HepG2 (cell line): ENCODE measurements around the gene COX6B1. TPM values are rescaled to one million over a fixed set of nuclear protein-coding genes. Genes with fewer than 3 reads are reported as not detected.

Source experiments
- ATAC-seq: fragments of 200-7000 bp; cut with Tn5 transposase; 3 replicates; pipeline ENCODE4 v1.9.1; 2020; ENCODE audit warnings: mild to moderate bottlenecking, moderate library complexity
- BruUV-seq: library from RNA; stranded (reverse); fragments of 400-500 nt; replicated peaks from 2 replicates; lab custom pipeline; 2021; lab: Mats Ljungman, UMichigan
- CTCF ChIA-PET: fragments of 300-600 bp; formaldehyde crosslinking; extraction: SDS; loops from one replicate; lab custom pipeline; 2021; ENCODE audit warnings: low total read pairs, inconsistent platforms, low intra/inter-chr PET ratio; lab: Yijun Ruan, JAX
- POLR2A ChIA-PET: fragments of 350-600 bp; sonication (Branson Sonifier 250); formaldehyde crosslinking; loops from one replicate; lab custom pipeline; 2020; ENCODE audit warnings: antibody characterized with exemption, inconsistent platforms; lab: Yijun Ruan, JAX
- DNase-seq: peaks from one replicate; pipeline ENCODE4 v3.0.0-alpha.2; 2015; ENCODE audit warnings: low spot score
- FAIRE-seq: peaks from 3 replicates; lab custom pipeline; 2011; peaks lifted over from hg19 to GRCh38; lab: Jason Lieb, UNC
- H2AFZ ChIP-seq: one replicate; pipeline ENCODE4 v1.6.1; 2011; ENCODE audit warnings: low read length, inconsistent platforms
- H3K27ac ChIP-seq: fragments of 300-600 bp; 3 replicates; pipeline ENCODE4 v1.8.0; 2011; ENCODE audit warnings: mixed run types, mild to moderate bottlenecking, mixed read lengths, low read length, inconsistent platforms; ENCODE audit not compliant: insufficient read depth; ENCODE audit errors: extremely low read length
- H3K27me3 ChIP-seq, 2 experiments: fragments of 200-600 bp in 1 of 2; 2 replicates in 1 of 2; 3 replicates in 1 of 2; pipeline versions ENCODE4 v1.6.0 to v1.8.0; 2011; ENCODE audit warnings: low read length in 2 of 2, mild to moderate bottlenecking in 2 of 2, moderate library complexity in 2 of 2, inconsistent platforms in 1 of 2; ENCODE audit not compliant: insufficient read depth in 2 of 2, control insufficient read depth in 1 of 2
- H3K36me3 ChIP-seq, 2 experiments: fragments of 200-600 bp in 1 of 2; replicated peaks in 1 of 2; 2 replicates in 1 of 2; 3 replicates in 1 of 2; pipeline versions ENCODE4 v1.5.1 to v1.8.0; 2011; ENCODE audit warnings: low read length in 2 of 2, inconsistent platforms in 1 of 2; ENCODE audit not compliant: insufficient read depth in 2 of 2, control insufficient read depth in 1 of 2
- H3K4me1 ChIP-seq: 2 replicates; pipeline ENCODE4 v1.5.1; 2012; ENCODE audit warnings: low read length, inconsistent platforms; ENCODE audit not compliant: insufficient read depth
- H3K4me2 ChIP-seq: 2 replicates; pipeline ENCODE4 v1.6.0; 2011; ENCODE audit warnings: low read depth, low read length, inconsistent platforms
- H3K4me3 ChIP-seq, 3 experiments: fragments of 200-600 bp in 1 of 3; sonication (generic), shearing (Covaris generic) in 1 of 3; replicated peaks in 1 of 3; 2 replicates each; pipeline ENCODE4 v1.5.1; 2011 to 2016; ENCODE audit warnings: low read length in 3 of 3, inconsistent platforms in 2 of 3, low read depth in 2 of 3, mild to moderate bottlenecking in 2 of 3, control low read depth in 1 of 3, mixed read lengths in 1 of 3; ENCODE audit not compliant: insufficient read depth in 1 of 3
- H3K79me2 ChIP-seq: one replicate; pipeline ENCODE4 v1.6.1; 2011; ENCODE audit warnings: low read length, inconsistent platforms; ENCODE audit not compliant: insufficient read depth
- H3K9ac ChIP-seq: 2 replicates; pipeline ENCODE4 v1.6.0; 2011; ENCODE audit warnings: mild to moderate bottlenecking, low read depth, low read length, inconsistent platforms; ENCODE audit not compliant: insufficient read depth
- H3K9me3 ChIP-seq: 2 replicates; pipeline ENCODE4 v1.5.1; 2012; ENCODE audit warnings: mild to moderate bottlenecking, low read length
- H4K20me1 ChIP-seq: 2 replicates; pipeline ENCODE4 v1.6.0; 2011; ENCODE audit warnings: inconsistent platforms, mild to moderate bottlenecking, low read length, moderate library complexity; ENCODE audit not compliant: insufficient read depth
- ATF4 ChIP-seq, 2 experiments: fragments of 450-650 bp in 1 of 2; sonication (generic) in 1 of 2; formaldehyde crosslinking; IDR thresholded peaks; 2 replicates each; pipeline versions ENCODE4 v1.5.0 to v1.8.0; 2020 to 2022; ENCODE audit warnings: mild to moderate bottlenecking in 1 of 2, missing genetic modification reagents in 1 of 2
- FOXP4 ChIP-seq: sonication (generic); formaldehyde crosslinking; IDR thresholded peaks from 2 replicates; pipeline ENCODE4 v1.4.0; 2020; ENCODE audit warnings: missing genetic modification reagents
- HOMEZ ChIP-seq: IDR thresholded peaks from 2 replicates; pipeline ENCODE4 v1.6.1; 2016; ENCODE audit warnings: low read depth
- KDM1A ChIP-seq: IDR thresholded peaks from 2 replicates; pipeline ENCODE4 v1.6.1; 2016; ENCODE audit warnings: missing compliant biosample characterization
- MAFF ChIP-seq: IDR thresholded peaks from 2 replicates; pipeline ENCODE4 v1.6.1; 2011; ENCODE audit warnings: low read depth, low read length, improper control_type of control experiment
- SNAI1 ChIP-seq: sonication (generic); formaldehyde crosslinking; IDR thresholded peaks from 2 replicates; pipeline ENCODE4 v1.5.0; 2020; ENCODE audit warnings: mild to moderate bottlenecking, missing genetic modification reagents, borderline replicate concordance
- ZEB1 ChIP-seq: IDR thresholded peaks from 2 replicates; pipeline ENCODE4 v1.6.1; 2012; ENCODE audit warnings: mild to moderate bottlenecking, low read depth, inconsistent platforms; ENCODE audit not compliant: insufficient replicate concordance
- ZNF225 ChIP-seq: sonication (generic); formaldehyde crosslinking; IDR thresholded peaks from 2 replicates; pipeline ENCODE4 v1.4.0; 2020; ENCODE audit warnings: mild to moderate bottlenecking, missing genetic modification reagents
- ZNF281 ChIP-seq: sonication (generic); formaldehyde crosslinking; IDR thresholded peaks from 2 replicates; pipeline ENCODE4 v1.4.0; 2020; ENCODE audit warnings: missing genetic modification reagents, borderline replicate concordance
- ZNF3 ChIP-seq: IDR thresholded peaks from 2 replicates; pipeline ENCODE4 v1.7.0; 2017; ENCODE audit warnings: inconsistent platforms
- ZNF501 ChIP-seq: sonication (generic); formaldehyde crosslinking; IDR thresholded peaks from 2 replicates; pipeline ENCODE4 v1.5.1; 2020; ENCODE audit warnings: mild to moderate bottlenecking, moderate library complexity, missing genetic modification reagents
- ZNF567 ChIP-seq: sonication (generic); formaldehyde crosslinking; IDR thresholded peaks from 2 replicates; pipeline ENCODE4 v1.8.1; 2023; ENCODE audit warnings: mild to moderate bottlenecking, missing genetic modification reagents, borderline replicate concordance
- ZNF607 ChIP-seq: sonication (generic); formaldehyde crosslinking; IDR thresholded peaks from 2 replicates; pipeline ENCODE4 v1.5.1; 2020; ENCODE audit warnings: missing genetic modification reagents, mild to moderate bottlenecking, borderline replicate concordance
- WGBS: methylation state at CpG from one replicate; pipeline ENCODE4 v1.1.6; 2017; ENCODE audit warnings: low lambda C conversion rate; 5-methylcytosine and 5-hydroxymethylcytosine counted together
- in situ Hi-C: cut with HindIII; loops from 2 replicates; pipeline ENCODE4 v1.10.0; 2017; ENCODE audit warnings: low pct_unique_long_range_greater_than_20kb; ENCODE audit not compliant: extremely low pct_ligation_motif_present
- intact Hi-C: fragments of 100-400 bp; cut with micrococcal nuclease; formaldehyde crosslinking; loops from one replicate; pipeline ENCODE4 v1.10.0; 2022; ENCODE audit not compliant: unreplicated experiment
- polyA plus RNA-seq, 8 experiments: library from polyadenylated mRNA; depleted of rRNA in 3 of 8; stranded (reverse) in 7 of 8; unstranded in 1 of 8; fragments of >200 nt; fragmentation: Illumina TruSeq in 4 of 8; extraction: Trizol in 4 of 8; gene quantifications; 2 replicates each; pipeline versions ENCODE4 v1.2.1 to v1.2.3, GENCODE V29; 2011 to 2016; ENCODE audit warnings: low read depth in 4 of 8, missing spikeins in 1 of 8, mixed read lengths in 1 of 8; ENCODE audit not compliant: insufficient read depth in 1 of 8
- total RNA-seq, 5 experiments: library from RNA; depleted of rRNA; stranded (reverse); fragments of >200 nt; fragmentation: Illumina TruSeq; extraction: Trizol; gene quantifications; 2 replicates each; pipeline ENCODE4 v1.2.3, GENCODE V29; 2016; ENCODE audit warnings: low read depth in 1 of 5

COX6B1 gene
- total and polyA plus RNA-seq, 2 of the 13 experiments (the other 11 are each of a cell fraction or from before 2014, with no cell fraction given): 481 to 487 TPM

- TF ChIP-seq FOXP4 (CRISPR knock-in tag) (no peak), ZNF607 (CRISPR knock-in tag) (peak; percentile 9; the same call in 1 of the 2 replicates), ZNF225 (peak; percentile 63; the same call in 1 of the 2 replicates), ZEB1 (no peak), ZNF501 (no peak), ZNF567 (CRISPR knock-in tag) (0 out of 2 replicates have a peak, but pooled peaks have one; percentile 62), MAFF (no peak)
These were observed 3.0 kb upstream of the COX6B1 start (continued) for GRCh38 chr19:35644987-35645679.

GRCh38 chr19:35645680-35646511 lies 2.2 kb upstream of the COX6B1 start:
- peak overlapping the region; percentile 65 to 81 (median 66) for H3K4me3 ChIP-seq
- H3K4me1 ChIP-seq: peaks cover 63% of the 10 kb centered on the region
- BruUV-seq: no TSS peak
- H3K27ac ChIP-seq: peak overlapping the region; percentile 79
- no peaks in the 10 kb centered on the region for H4K20me1 ChIP-seq
- H3K4me2 ChIP-seq: peak overlapping the region; percentile 97
- in situ Hi-C loops: no loop called here
- POLR2A ChIA-PET: interaction anchor here (4.8 kb wide), 1 partner anchor 15 kb away, joined by 44 read pairs; no protein-coding TSS in a partner anchor
- H2AFZ ChIP-seq: peak overlapping the region; percentile 77
- 9% methylated on average over 7 of the region's 7 CpGs for WGBS
- intact Hi-C loops: loop anchor here (10.0 kb wide), 1 partner anchor 91 kb away; no protein-coding TSS in a partner anchor
- ATAC-seq: no peak
- H3K79me2 ChIP-seq: peaks cover 20% of the 10 kb centered on the region
- H3K36me3 ChIP-seq: peaks cover under 1 to 6% of the 10 kb centered on the region in 2 experiments; a peak in 2 of 5 replicates
- CTCF ChIA-PET: no interaction called here
- H3K9ac ChIP-seq: peak overlapping the region; percentile 54
- H3K27me3 ChIP-seq: no peaks in the 10 kb centered on the region; a peak in 1 of 5 replicates
- H3K9me3 ChIP-seq: no peaks in the 10 kb centered on the region
- FAIRE-seq: no peak
- no peak for DNase-seq
- TF ChIP-seq ATF4 (CRISPR knock-in tag; IDR thresholded peaks at IDR 0.05) (peak in 1 of 2 experiments; percentile 64; a peak in 1 of 4 replicates), KDM1A (CRISPR knock-in tag) (peak; percentile 34; the same call in 1 of the 2 replicates), HOMEZ (CRISPR knock-in tag) (no peak), ZNF281 (CRISPR knock-in tag) (no peak), ZNF3 (CRISPR knock-in tag) (no peak), SNAI1 (CRISPR knock-in tag) (no peak)
